Testis (tissue), 2 donors: ENCODE data around the gene U2AF1L4.

Source experiments
- POLR2A ChIP-seq: fragments of 450-650 bp; IDR thresholded peaks from one replicate; pipeline ENCODE4 v1.6.1; 2017; ENCODE audit warnings: antibody characterized with exemption, mild to moderate bottlenecking, moderate library complexity
- TF ChIP-seq, protein P1 (sequence below), 3 experiments: fragments of 450-650 bp in 2 of 3; fragments of 200-600 bp in 1 of 3; sonication (generic) in 1 of 3; IDR thresholded peaks; one replicate each; pipeline ENCODE4 v1.5.1; 2016 to 2019; ENCODE audit warnings: antibody characterized with exemption in 3 of 3, mild to moderate bottlenecking in 2 of 3, moderate library complexity in 1 of 3

DNA sequence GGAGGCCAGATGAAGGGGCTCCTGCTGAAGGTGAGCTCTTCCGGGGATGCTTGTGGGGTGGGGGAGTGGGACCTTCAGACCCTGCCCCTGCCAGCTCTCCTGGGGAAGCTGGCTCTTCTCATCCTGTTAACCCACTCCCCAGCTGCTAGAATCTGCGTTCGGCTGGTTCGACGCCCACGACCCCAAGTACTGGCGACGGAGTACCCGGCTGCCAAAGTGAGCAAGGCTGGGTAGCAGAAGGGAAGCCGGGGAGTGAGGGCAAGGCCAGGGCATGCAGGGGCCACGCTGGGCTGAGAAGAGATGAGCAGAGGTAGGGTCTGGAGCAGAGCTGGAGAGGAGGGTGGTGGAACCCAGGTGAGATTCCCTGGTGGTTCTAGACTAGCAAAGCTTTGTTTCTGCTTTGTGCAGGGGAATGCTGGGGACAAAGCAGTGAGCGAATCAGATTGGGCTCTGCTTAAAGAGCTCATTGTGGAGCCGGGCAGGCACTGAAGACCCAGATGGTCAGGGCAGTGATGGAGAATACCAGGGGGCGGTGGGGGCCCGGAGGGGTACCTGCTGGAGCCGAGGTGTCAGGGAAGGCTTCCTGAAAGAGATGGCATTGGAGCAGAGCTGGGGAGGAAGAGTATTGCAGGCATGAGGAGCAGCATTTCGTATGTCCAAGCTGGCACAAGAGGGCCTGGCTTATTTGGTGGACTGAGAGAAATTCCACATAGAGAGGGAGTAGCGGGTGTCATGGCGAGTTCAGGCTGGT, 17.1 kb downstream of the U2AF1L4 start:
- TF ChIP-seq, protein P1, sequence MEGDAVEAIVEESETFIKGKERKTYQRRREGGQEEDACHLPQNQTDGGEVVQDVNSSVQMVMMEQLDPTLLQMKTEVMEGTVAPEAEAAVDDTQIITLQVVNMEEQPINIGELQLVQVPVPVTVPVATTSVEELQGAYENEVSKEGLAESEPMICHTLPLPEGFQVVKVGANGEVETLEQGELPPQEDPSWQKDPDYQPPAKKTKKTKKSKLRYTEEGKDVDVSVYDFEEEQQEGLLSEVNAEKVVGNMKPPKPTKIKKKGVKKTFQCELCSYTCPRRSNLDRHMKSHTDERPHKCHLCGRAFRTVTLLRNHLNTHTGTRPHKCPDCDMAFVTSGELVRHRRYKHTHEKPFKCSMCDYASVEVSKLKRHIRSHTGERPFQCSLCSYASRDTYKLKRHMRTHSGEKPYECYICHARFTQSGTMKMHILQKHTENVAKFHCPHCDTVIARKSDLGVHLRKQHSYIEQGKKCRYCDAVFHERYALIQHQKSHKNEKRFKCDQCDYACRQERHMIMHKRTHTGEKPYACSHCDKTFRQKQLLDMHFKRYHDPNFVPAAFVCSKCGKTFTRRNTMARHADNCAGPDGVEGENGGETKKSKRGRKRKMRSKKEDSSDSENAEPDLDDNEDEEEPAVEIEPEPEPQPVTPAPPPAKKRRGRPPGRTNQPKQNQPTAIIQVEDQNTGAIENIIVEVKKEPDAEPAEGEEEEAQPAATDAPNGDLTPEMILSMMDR (IDR thresholded peaks at IDR 0.05), result no peak
- no peak for TF ChIP-seq POLR2A
